Measurements from ENCODE around the gene LAMA1.

DNA sequence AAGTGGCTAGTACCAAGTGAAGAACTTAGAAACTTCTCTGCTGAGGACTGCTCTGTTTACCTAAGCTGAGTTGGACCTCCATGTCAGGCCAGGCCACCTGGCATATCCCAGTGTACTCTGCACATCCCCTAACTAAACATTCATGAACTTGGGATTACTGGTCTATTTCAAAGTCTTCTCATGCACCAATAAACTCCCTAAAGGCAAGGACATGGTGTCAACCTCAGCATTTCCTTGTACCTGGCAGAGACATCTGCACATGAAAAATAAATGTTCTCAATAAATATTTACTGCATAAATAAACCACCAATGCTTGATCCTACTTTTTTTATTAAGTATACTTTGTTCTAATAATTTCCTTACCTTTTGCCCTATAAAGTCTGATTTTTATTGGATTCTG, 124.8 kb downstream of the LAMA1 start:
- no peak for TF ChIP-seq CTCF (IDR thresholded peaks at IDR 0.05)
- TF ChIP-seq POLR2AphosphoS5 (IDR thresholded peaks at IDR 0.05) = no peak
